A549 treated with ZK216348 at 1 μM for 4 hours (cell line): ENCODE measurements around the gene USP17L17. TPM values are rescaled to one million over a fixed set of nuclear protein-coding genes. Genes with fewer than 3 reads are reported as not detected.

Source experiments
- total RNA-seq: library from RNA; stranded (reverse); fragments of 200-300 nt; extraction: Qiagen RNA extraction; gene quantifications from 5 replicates; pipeline ENCODE4 v1.2.3, GENCODE V29; 2022; ENCODE audit warnings: low read depth

The USP17L17 gene, protein sequence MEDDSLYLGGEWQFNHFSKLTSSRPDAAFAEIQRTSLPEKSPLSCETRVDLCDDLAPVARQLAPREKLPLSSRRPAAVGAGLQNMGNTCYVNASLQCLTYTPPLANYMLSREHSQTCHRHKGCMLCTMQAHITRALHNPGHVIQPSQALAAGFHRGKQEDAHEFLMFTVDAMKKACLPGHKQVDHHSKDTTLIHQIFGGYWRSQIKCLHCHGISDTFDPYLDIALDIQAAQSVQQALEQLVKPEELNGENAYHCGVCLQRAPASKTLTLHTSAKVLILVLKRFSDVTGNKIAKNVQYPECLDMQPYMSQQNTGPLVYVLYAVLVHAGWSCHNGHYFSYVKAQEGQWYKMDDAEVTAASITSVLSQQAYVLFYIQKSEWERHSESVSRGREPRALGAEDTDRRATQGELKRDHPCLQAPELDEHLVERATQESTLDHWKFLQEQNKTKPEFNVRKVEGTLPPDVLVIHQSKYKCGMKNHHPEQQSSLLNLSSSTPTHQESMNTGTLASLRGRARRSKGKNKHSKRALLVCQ
- not detected in 5 replicates for total RNA-seq

DNA sequence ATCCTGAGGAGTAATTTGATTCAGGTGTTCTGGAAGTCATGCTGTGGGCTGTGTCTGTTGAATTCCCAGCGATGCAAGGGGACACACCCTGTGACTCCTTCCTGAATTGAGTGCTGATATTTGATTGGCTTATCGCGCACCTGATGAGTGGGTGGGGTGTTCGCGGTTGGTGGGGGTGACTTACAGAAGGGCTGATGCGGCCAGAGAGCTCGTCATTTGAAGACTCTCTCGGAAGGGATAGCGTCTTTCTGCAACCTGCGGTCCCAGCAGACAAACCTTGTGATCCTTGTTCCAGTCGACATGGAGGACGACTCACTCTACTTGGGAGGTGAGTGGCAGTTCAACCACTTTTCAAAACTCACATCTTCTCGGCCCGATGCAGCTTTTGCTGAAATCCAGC lies at the start of gene USP17L17:
Gene USP17L17 (plus strand): TSS at position 301 of the 400 bp plus-strand sequence. CDS start 0 bp downstream, at position 301.

DNA sequence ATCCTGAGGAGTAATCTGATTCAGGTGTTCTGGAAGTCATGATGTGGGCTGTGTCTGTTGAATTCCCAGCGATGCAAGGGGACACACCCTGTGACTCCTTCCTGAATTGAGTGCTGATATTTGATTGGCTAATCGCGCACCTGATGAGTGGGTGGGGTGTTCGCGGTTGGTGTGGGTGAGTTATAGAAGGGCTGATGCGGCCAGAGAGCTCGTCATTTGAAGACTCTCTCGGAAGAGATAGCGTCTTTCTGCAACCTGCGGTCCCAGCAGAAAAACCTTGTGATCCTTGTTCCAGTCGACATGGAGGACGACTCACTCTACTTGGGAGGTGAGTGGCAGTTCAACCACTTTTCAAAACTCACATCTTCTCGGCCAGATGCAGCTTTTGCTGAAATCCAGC lies 33.3 kb upstream of the USP17L17 start, which contains the start of gene USP17L10:
Gene USP17L10 (plus strand): TSS at position 301 of the 400 bp plus-strand sequence. CDS start 0 bp downstream, at position 301.

DNA sequence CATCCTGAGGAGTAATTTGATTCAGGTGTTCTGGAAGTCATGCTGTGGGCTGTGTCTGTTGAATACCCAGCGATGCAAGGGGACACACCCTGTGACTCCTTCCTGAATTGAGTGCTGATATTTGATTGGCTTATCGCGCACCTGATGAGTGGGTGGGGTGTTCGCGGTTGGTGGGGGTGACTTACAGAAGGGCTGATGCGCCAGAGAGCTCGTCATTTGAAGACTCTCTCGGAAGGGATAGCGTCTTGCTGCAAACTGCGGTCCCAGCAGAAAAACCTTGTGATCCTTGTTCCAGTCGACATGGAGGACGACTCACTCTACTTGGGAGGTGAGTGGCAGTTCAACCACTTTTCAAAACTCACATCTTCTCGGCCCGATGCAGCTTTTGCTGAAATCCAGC lies 28.6 kb upstream of the USP17L17 start, which contains the start of gene USP17L11:
Gene USP17L11 (plus strand): TSS at position 301 of the 400 bp plus-strand sequence. CDS start 0 bp downstream, at position 301.

DNA sequence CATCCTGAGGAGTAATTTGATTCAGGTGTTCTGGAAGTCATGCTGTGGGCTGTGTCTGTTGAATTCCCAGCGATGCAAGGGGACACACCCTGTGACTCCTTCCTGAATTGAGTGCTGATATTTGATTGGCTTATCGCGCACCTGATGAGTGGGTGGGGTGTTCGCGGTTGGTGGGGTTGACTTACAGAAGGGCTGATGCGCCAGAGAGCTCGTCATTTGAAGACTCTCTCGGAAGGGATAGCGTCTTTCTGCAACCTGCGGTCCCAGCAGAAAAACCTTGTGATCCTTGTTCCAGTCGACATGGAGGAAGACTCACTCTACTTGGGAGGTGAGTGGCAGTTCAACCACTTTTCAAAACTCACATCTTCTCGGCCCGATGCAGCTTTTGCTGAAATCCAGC lies 23.8 kb upstream of the USP17L17 start, which contains the start of gene USP17L12:
Gene USP17L12 (plus strand): TSS at position 301 of the 400 bp plus-strand sequence. CDS start 0 bp downstream, at position 301.

DNA sequence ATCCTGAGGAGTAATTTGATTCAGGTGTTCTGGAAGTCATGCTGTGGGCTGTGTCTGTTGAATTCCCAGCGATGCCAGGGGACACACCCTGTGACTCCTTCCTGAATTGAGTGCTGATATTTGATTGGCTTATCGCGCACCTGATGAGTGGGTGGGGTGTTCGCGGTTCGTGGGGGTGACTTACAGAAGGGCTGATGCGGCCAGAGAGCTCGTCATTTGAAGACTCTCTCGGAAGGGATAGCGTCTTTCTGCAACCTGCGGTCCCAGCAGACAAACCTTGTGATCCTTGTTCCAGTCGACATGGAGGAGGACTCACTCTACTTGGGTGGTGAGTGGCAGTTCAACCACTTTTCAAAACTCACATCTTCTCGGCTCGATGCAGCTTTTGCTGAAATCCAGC lies 19.1 kb upstream of the USP17L17 start, which contains the start of gene USP17L13:
Gene USP17L13 (plus strand): TSS at position 301 of the 400 bp plus-strand sequence. CDS start 0 bp downstream, at position 301.

DNA sequence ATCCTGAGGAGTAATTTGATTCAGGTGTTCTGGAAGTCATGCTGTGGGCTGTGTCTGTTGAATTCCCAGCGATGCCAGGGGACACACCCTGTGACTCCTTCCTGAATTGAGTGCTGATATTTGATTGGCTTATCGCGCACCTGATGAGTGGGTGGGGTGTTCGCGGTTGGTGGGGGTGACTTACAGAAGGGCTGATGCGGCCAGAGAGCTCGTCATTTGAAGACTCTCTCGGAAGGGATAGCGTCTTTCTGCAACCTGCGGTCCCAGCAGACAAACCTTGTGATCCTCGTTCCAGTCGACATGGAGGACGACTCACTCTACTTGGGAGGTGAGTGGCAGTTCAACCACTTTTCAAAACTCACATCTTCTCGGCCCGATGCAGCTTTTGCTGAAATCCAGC lies 9.6 kb upstream of the USP17L17 start, which contains the start of gene USP17L15:
Gene USP17L15 (plus strand): TSS at position 301 of the 400 bp plus-strand sequence. CDS start 0 bp downstream, at position 301.

DNA sequence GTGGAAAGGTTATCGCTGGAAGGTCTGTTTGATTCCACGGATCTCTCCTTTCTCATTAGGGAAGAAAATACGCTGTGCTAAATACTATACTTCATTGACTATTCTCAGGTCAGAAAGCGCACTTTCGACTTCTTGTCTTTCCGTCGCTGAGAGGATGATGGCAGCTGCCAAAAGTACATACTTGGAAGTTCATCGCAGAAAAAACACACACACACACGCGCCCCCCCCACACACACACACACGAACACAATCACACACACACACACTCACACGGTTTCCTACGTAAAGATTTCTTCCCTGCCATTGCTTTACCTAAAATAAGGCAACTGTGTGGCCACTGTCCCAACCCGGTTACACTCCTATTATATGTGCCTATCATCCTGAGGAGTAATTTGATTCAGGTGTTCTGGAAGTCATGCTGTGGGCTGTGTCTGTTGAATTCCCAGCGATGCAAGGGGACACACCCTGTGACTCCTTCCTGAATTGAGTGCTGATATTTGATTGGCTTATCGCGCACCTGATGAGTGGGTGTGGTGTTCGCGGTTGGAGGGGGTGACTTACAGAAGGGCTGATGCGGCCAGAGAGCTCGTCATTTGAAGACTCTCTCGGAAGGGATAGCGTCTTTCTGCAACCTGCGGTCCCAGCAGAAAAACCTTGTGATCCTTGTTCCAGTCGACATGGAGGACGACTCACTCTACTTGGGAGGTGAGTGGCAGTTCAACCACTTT lies 4.4 kb downstream of the USP17L17 start, which contains the start of gene USP17L18:
Gene USP17L18 (plus strand): TSS at position 678 of the 728 bp plus-strand sequence. CDS start 0 bp downstream, at position 678.

DNA sequence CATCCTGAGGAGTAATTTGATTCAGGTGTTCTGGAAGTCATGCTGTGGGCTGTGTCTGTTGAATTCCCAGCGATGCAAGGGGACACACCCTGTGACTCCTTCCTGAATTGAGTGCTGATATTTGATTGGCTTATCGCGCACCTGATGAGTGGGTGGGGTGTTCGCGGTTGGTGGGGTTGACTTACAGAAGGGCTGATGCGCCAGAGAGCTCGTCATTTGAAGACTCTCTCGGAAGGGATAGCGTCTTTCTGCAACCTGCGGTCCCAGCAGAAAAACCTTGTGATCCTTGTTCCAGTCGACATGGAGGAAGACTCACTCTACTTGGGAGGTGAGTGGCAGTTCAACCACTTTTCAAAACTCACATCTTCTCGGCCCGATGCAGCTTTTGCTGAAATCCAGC lies 9.4 kb downstream of the USP17L17 start, which contains the start of gene USP17L19:
Gene USP17L19 (plus strand): TSS at position 301 of the 400 bp plus-strand sequence. CDS start 0 bp downstream, at position 301.

DNA sequence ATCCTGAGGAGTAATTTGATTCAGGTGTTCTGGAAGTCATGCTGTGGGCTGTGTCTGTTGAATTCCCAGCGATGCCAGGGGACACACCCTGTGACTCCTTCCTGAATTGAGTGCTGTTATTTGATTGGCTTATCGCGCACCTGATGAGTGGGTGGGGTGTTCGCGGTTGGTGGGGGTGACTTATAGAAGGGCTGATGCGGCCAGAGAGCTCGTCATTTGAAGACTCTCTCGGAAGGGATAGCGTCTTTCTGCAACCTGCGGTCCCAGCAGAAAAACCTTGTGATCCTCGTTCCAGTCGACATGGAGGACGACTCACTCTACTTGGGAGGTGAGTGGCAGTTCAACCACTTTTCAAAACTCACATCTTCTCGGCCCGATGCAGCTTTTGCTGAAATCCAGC lies 14.1 kb downstream of the USP17L17 start, which contains the start of gene USP17L20:
Gene USP17L20 (plus strand): TSS at position 301 of the 400 bp plus-strand sequence. CDS start 0 bp downstream, at position 301.

DNA sequence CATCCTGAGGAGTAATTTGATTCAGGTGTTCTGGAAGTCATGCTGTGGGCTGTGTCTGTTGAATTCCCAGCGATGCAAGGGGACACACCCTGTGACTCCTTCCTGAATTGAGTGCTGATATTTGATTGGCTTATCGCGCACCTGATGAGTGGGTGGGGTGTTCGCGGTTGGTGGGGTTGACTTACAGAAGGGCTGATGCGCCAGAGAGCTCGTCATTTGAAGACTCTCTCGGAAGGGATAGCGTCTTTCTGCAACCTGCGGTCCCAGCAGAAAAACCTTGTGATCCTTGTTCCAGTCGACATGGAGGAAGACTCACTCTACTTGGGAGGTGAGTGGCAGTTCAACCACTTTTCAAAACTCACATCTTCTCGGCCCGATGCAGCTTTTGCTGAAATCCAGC lies 18.9 kb downstream of the USP17L17 start, which contains the start of gene USP17L21:
Gene USP17L21 (plus strand): TSS at position 301 of the 400 bp plus-strand sequence. CDS start 0 bp downstream, at position 301.

DNA sequence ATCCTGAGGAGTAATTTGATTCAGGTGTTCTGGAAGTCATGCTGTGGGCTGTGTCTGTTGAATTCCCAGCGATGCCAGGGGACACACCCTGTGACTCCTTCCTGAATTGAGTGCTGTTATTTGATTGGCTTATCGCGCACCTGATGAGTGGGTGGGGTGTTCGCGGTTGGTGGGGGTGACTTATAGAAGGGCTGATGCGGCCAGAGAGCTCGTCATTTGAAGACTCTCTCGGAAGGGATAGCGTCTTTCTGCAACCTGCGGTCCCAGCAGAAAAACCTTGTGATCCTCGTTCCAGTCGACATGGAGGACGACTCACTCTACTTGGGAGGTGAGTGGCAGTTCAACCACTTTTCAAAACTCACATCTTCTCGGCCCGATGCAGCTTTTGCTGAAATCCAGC lies 23.6 kb downstream of the USP17L17 start, which contains the start of gene USP17L22:
Gene USP17L22 (plus strand): TSS at position 301 of the 400 bp plus-strand sequence. CDS start 0 bp downstream, at position 301.

Other genes starting within 250 kb of the USP17L17 start
- gene FAM90A26, start 73.5 kb upstream of the USP17L17 start, total RNA-seq = not detected in 5 replicates
- gene USP17L10, start 33.2 kb upstream of the USP17L17 start, total RNA-seq = not detected in 5 replicates
- gene USP17L11, start 28.5 kb upstream of the USP17L17 start, total RNA-seq = not detected in 5 replicates
- gene USP17L12, start 23.7 kb upstream of the USP17L17 start, total RNA-seq = not detected in 5 replicates
- not detected in 5 replicates for gene USP17L13, start 19.0 kb upstream of the USP17L17 start, total RNA-seq
- not detected in 5 replicates for gene USP17L15, start 9.5 kb upstream of the USP17L17 start, total RNA-seq
- not detected in 5 replicates for gene USP17L18, start 4.8 kb downstream of the USP17L17 start, total RNA-seq
- not detected in 5 replicates for gene USP17L19, start 9.5 kb downstream of the USP17L17 start, total RNA-seq
- not detected in 5 replicates for gene USP17L20, start 14.2 kb downstream of the USP17L17 start, total RNA-seq
- gene USP17L21, start 19.0 kb downstream of the USP17L17 start, total RNA-seq = not detected in 5 replicates
- not detected in 5 replicates for gene USP17L22, start 23.7 kb downstream of the USP17L17 start, total RNA-seq
- not detected in 5 replicates for gene USP17L24, start 81.3 kb downstream of the USP17L17 start, total RNA-seq
- not detected in 5 replicates for gene USP17L25, start 86.0 kb downstream of the USP17L17 start, total RNA-seq
- not detected in 5 replicates for gene USP17L26, start 90.8 kb downstream of the USP17L17 start, total RNA-seq
- not detected in 5 replicates for gene USP17L5, start 95.5 kb downstream of the USP17L17 start, total RNA-seq
- gene USP17L27, start 100.3 kb downstream of the USP17L17 start, total RNA-seq = not detected in 5 replicates
- gene USP17L28, start 105.0 kb downstream of the USP17L17 start, total RNA-seq = not detected in 5 replicates
- not detected in 5 replicates for gene USP17L29, start 109.8 kb downstream of the USP17L17 start, total RNA-seq
- not detected in 5 replicates for gene USP17L30, start 119.2 kb downstream of the USP17L17 start, total RNA-seq
- not detected in 5 replicates for gene DEFB131A, start 200.5 kb downstream of the USP17L17 start, total RNA-seq